Thyroid gland (tissue), 4 donors: ENCODE results near the gene MRNIP. TPM values are rescaled to one million over a fixed set of nuclear protein-coding genes. Genes with fewer than 3 reads are reported as not detected.

Experiments
- DNase-seq, 2 donors: peaks; one replicate each; pipeline ENCODE4 v3.0.0-alpha.2; 2019
- H3K27ac ChIP-seq, 3 donors: fragments of 200-600 bp; sonication (generic); 1 replicate in 2 of 3; 2 replicates in 1 of 3; pipeline ENCODE4 v1.5.1; 2016 to 2019; ENCODE audit warnings: mild to moderate bottlenecking in 1 of 3, moderate library complexity in 1 of 3
- H3K27me3 ChIP-seq: fragments of 200-600 bp; sonication (generic); one replicate; pipeline ENCODE4 v1.5.1; 2019
- H3K36me3 ChIP-seq, 2 donors: fragments of 200-600 bp; sonication (generic); one replicate each; pipeline ENCODE4 v1.5.1; 2016 to 2019
- H3K4me1 ChIP-seq, 2 donors: fragments of 200-600 bp; sonication (generic); one replicate each; pipeline ENCODE4 v1.5.1; 2017 to 2019
- H3K4me3 ChIP-seq, 3 donors: fragments of 200-600 bp; sonication (generic); replicated peaks in 1 of 3; 1 replicate in 2 of 3; 2 replicates in 1 of 3; pipeline ENCODE4 v1.5.1; 2016; ENCODE audit warnings: mild to moderate bottlenecking in 1 of 3
- H3K9me3 ChIP-seq: fragments of 200-600 bp; sonication (generic); one replicate; pipeline ENCODE4 v1.5.1; 2017
- POLR2A ChIP-seq, 2 donors: fragments of 450-650 bp; IDR thresholded peaks; one replicate each; pipeline ENCODE4 v1.6.1; 2017; ENCODE audit warnings: antibody characterized with exemption in 2 of 2, mild to moderate bottlenecking in 2 of 2, moderate library complexity in 1 of 2
- WGBS, 2 donors: methylation state at CpG; one replicate each; pipeline ENCODE4 v1.1.5; 2017; 5-methylcytosine and 5-hydroxymethylcytosine counted together
- intact Hi-C: fragments of 100-400 bp; cut with DNase I; formaldehyde crosslinking; loops from one replicate; pipeline ENCODE4 v1.15.1; 2023
- total RNA-seq, 4 donors: library from RNA; depleted of rRNA; stranded (reverse); fragments of >200 nt; gene quantifications; one replicate each; pipeline ENCODE4 v1.2.3, GENCODE V29; 2016
- TF ChIP-seq, protein P1 (sequence below), 6 experiments: fragments of 200-600 bp in 3 of 6; fragments of 450-650 bp in 3 of 6; sonication (generic) in 3 of 6; IDR thresholded peaks; one replicate each; pipeline ENCODE4 v1.5.1; 2016 to 2019; ENCODE audit warnings: antibody characterized with exemption in 6 of 6, mild to moderate bottlenecking in 2 of 6, inconsistent platforms in 1 of 6, moderate library complexity in 1 of 6

The MRNIP gene
- total RNA-seq, 4 donors from 2014 or later, result 37.1 to 68.2 (median 52.1) TPM

DNA sequence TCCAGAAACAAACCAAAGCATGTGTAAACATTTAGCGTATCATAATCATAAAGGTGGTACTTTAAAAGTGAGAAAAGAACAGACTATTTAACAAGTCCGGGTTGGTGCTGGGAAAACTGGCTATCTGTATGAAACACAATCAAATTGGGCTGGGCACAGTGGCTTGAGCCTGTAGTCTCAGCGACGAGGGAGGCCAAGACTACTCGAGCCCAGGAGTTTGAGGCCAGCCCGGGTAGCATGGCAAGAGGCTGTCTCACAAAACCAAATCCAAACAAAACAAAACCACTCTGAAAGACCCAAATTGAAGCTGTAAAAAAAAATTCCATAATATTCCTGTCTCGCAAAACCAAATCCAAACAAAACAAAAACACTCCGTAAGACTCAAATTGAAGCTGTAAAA is 4.3 kb downstream of the MRNIP start:
- Histone ChIP-seq H3K4me1 (peaks cover under 1 to 3% of the 10 kb centered on the region in 2 donors), H3K36me3 (peaks cover 32 to 37% of the 10 kb centered on the region in 2 donors), H3K4me3 (no peak overlapping the region), H3K27me3 (no peaks in the 10 kb centered on the region), H3K9me3 (no peaks in the 10 kb centered on the region), H3K27ac (no peak overlapping the region)
- intact Hi-C loops, result no loop called here
- DNase-seq, result no peak
- WGBS, 2 donors, result 91 to 93% methylated on average over 8 of the region's 8 CpGs
- TF ChIP-seq, protein P1, sequence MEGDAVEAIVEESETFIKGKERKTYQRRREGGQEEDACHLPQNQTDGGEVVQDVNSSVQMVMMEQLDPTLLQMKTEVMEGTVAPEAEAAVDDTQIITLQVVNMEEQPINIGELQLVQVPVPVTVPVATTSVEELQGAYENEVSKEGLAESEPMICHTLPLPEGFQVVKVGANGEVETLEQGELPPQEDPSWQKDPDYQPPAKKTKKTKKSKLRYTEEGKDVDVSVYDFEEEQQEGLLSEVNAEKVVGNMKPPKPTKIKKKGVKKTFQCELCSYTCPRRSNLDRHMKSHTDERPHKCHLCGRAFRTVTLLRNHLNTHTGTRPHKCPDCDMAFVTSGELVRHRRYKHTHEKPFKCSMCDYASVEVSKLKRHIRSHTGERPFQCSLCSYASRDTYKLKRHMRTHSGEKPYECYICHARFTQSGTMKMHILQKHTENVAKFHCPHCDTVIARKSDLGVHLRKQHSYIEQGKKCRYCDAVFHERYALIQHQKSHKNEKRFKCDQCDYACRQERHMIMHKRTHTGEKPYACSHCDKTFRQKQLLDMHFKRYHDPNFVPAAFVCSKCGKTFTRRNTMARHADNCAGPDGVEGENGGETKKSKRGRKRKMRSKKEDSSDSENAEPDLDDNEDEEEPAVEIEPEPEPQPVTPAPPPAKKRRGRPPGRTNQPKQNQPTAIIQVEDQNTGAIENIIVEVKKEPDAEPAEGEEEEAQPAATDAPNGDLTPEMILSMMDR (IDR thresholded peaks at IDR 0.05), result no peak

DNA sequence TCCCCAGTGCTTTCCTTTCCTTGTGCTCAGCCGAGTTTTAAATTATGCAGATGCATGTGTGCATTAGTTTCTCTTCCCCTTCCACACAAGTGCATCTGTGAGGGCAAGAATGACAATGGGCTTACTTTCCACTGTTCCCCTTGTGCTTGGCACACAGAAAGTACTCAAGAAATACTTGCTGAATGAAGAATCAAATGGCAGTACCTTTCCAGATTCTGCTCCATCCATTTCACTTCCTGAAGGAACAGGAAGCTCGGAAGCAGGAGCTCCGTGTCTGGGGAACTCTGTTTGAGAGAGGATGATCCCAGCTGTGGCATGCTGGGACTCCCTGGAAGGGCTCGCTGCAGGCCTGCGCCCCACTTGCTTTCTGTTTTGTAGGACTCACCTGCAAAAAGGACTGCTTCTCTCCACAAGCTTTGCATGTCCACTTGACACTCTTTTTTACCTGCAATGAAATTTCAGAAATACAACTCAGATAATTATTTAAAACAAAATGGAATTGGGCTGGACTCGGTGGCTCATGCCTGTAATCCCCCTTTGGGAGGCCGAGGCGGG is 5.5 kb downstream of the MRNIP start:
- WGBS, 2 donors, result 87 to 90% methylated on average over 8 of the region's 8 CpGs
- Histone ChIP-seq H3K9me3 (no peaks in the 10 kb centered on the region), H3K27ac (no peak overlapping the region), H3K27me3 (no peaks in the 10 kb centered on the region), H3K4me1 (no peaks in the 10 kb centered on the region), H3K4me3 (no peak overlapping the region), H3K36me3 (peaks cover 43 to 48% of the 10 kb centered on the region in 2 donors)
- intact Hi-C loops, result no loop called here
- no peak for DNase-seq
- TF ChIP-seq, protein P1 (IDR thresholded peaks at IDR 0.05), result no peak
- no peak for TF ChIP-seq POLR2A (IDR thresholded peaks at IDR 0.05)

DNA sequence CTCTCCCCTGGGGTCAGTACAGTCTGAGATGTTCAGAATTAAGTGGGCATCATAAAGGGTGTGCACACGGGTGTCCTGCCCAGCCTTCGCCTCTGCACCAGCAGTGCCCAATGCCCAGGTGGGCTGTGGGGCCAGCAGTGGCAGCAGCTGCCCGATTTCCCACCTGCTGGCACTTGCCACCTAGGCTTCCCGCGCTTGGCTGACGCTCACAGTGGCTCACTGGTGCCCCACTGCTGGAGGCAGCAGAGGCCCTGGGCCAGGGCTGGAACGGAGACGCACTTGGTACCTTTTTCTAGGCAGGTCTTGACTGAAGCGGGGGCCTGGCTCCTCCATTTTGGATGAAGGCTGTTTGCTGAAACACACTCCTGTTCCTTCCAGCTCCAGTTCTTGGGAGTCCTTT is 17.0 kb downstream of the MRNIP start:
- no peaks in the 10 kb centered on the region for H3K9me3 ChIP-seq
- no peak for TF ChIP-seq POLR2A (IDR thresholded peaks at IDR 0.05)
- TF ChIP-seq, protein P1 (IDR thresholded peaks at IDR 0.05), result no peak
- H3K36me3 ChIP-seq, result peaks cover 20 to 23% of the 10 kb centered on the region in 2 donors
- DNase-seq, result no peak
- no peaks in the 10 kb centered on the region for H3K27me3 ChIP-seq
- H3K27ac ChIP-seq, result no peak overlapping the region
- peaks cover 0 to 4% of the 10 kb centered on the region in 2 donors for H3K4me1 ChIP-seq
- intact Hi-C loops, result no loop called here
- WGBS, 2 donors, result 93 to 99% methylated on average over 3 to 8 of the region's 9 CpGs
- H3K4me3 ChIP-seq, result no peak overlapping the region

DNA sequence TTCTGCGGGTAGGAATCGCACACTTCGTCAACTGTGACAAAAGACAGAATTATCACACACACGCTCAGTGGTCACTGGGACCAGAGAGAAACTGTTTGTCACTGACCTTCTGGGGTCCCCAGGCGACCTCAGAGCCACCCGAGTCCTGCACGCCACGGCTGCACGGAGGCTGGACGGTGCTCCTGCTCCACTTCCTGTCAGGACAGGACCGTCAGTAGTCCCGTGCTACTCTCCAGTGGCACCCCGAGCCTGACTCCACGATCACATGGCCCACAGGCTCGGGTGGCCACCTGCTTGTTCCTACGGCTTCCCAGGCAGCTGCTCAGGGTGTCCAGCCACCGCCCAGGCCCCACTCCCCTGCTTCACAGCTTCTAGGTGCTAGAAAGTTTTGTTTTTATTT is 17.9 kb downstream of the MRNIP start:
- Histone ChIP-seq H3K36me3 (peaks cover 28 to 29% of the 10 kb centered on the region in 2 donors), H3K9me3 (no peaks in the 10 kb centered on the region), H3K27ac (no peak overlapping the region), H3K4me3 (no peak overlapping the region), H3K27me3 (no peaks in the 10 kb centered on the region), H3K4me1 (peaks cover 0 to 4% of the 10 kb centered on the region in 2 donors)
- TF ChIP-seq, protein P1 (IDR thresholded peaks at IDR 0.05), result no peak
- no peak for TF ChIP-seq POLR2A (IDR thresholded peaks at IDR 0.05)
- 86 to 91% methylated on average over 5 to 17 of the region's 17 CpGs for WGBS, 2 donors
- intact Hi-C loops, result no loop called here
- no peak for DNase-seq

DNA sequence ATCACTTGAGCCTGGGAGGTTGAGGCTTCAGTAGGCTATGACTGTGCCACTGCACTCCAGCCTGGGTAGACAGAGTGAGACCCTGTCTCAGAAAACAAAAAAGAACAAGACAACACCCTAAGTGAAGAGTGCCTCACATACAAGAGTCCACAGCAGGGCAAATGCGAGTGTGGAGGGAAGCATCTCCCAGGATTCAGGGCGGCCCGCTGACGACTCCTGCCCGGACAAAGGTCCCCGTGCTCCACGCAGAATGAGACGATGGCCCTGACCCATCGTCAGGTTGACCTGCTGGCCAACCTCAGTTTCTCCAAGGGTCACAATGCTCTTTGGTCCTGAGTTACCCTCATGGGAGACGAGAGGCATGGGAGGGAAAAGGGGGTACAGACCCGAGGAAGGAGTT is 18.3 kb downstream of the MRNIP start:
- intact Hi-C loops, result no loop called here
- Histone ChIP-seq H3K4me3 (no peak overlapping the region), H3K9me3 (no peaks in the 10 kb centered on the region), H3K4me1 (peaks cover 0 to 4% of the 10 kb centered on the region in 2 donors), H3K27me3 (no peaks in the 10 kb centered on the region), H3K27ac (no peak overlapping the region), H3K36me3 (peaks cover 31 to 32% of the 10 kb centered on the region in 2 donors)
- TF ChIP-seq, protein P1 (IDR thresholded peaks at IDR 0.05), result no peak
- no peak for TF ChIP-seq POLR2A (IDR thresholded peaks at IDR 0.05)
- 90 to 94% methylated on average over 11 of the region's 11 CpGs for WGBS, 2 donors
- no peak for DNase-seq
